GM12874 (cell line): ENCODE data around the gene PAIP1.

ENCODE experiments used
- CTCF ChIP-seq: IDR thresholded peaks from 2 replicates; pipeline ENCODE4 v1.5.1; 2011; ENCODE audit warnings: low read depth, mild to moderate bottlenecking, control low read depth, low read length, moderate library complexity; ENCODE audit not compliant: insufficient read depth

Gene PAIP1

GRCh38 chr5:43581398-43581797 lies 24.5 kb upstream of the PAIP1 start:
- TF ChIP-seq CTCF, result no peak

GRCh38 chr5:43573058-43573457 lies 16.2 kb upstream of the PAIP1 start:
- TF ChIP-seq CTCF, result no peak

GRCh38 chr5:43572357-43572756 lies 15.5 kb upstream of the PAIP1 start:
- TF ChIP-seq CTCF, result no peak

GRCh38 chr5:43571237-43571636 lies 14.4 kb upstream of the PAIP1 start:
- TF ChIP-seq CTCF, result no peak

- no peak for TF ChIP-seq CTCF
Observed at GRCh38 chr5:43570450-43571158, 13.7 kb upstream of the PAIP1 start.

- TF ChIP-seq CTCF, result no peak
Observed at GRCh38 chr5:43569236-43569746, 12.4 kb upstream of the PAIP1 start.

GRCh38 chr5:43567967-43568366 lies 11.1 kb upstream of the PAIP1 start:
- no peak for TF ChIP-seq CTCF
